Measurements from ENCODE around the gene PLA2G6.

The PLA2G6 gene

DNA sequence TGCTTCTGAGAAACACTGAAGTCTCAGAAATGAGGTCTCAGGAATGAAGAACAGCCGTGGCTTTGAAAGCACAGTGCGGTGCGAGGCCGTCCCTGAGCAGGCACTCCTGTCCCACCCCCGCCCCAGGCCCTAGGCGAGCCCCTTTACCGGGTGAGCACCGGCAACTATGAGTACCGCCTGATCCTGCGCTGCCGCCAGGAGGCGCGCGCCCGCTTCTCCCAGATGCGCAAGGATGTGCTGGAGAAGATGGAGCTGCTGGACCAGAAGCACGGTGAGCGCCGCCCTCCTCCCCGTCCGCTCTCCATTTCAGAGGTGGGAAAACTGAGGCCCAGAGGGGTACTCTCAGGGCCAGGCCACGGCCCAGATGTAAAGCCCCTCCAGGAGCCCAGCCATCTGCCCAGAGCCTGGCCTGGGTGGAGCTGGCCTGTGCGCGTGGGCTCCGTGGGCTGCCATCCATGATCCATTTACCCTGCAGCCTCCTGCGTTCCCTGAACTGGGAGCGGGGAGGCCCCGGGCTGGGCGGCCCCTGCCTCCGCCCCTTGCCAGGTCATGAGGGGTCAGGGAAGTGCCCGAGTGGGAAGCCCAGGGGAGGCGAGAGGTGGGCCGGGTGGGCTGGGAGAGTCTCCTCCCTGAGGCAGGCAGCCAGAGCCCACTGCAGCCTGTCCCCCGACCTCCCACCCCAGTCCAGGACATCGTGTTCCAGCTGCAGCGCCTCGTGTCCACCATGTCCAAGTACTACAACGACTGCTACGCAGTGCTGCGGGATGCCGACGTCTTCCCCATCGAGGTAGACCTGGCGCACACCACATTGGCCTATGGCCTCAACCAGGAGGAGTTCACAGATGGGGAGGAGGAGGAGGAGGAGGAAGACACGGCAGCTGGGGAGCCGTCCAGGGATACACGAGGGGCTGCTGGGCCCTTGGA is 107.2 kb downstream of the PLA2G6 start:
- TF ChIP-seq, protein P1, sequence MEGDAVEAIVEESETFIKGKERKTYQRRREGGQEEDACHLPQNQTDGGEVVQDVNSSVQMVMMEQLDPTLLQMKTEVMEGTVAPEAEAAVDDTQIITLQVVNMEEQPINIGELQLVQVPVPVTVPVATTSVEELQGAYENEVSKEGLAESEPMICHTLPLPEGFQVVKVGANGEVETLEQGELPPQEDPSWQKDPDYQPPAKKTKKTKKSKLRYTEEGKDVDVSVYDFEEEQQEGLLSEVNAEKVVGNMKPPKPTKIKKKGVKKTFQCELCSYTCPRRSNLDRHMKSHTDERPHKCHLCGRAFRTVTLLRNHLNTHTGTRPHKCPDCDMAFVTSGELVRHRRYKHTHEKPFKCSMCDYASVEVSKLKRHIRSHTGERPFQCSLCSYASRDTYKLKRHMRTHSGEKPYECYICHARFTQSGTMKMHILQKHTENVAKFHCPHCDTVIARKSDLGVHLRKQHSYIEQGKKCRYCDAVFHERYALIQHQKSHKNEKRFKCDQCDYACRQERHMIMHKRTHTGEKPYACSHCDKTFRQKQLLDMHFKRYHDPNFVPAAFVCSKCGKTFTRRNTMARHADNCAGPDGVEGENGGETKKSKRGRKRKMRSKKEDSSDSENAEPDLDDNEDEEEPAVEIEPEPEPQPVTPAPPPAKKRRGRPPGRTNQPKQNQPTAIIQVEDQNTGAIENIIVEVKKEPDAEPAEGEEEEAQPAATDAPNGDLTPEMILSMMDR (IDR thresholded peaks at IDR 0.05; ENCODE audit: extremely low read depth, insufficient read depth, missing control alignments) = no peak
- in situ Hi-C loops (cut with MboI; ENCODE audit: low pct_unique_long_range_greater_than_20kb, low sequenced_read_pairs, unreplicated experiment) = no loop called here
- no peak for DNase-seq (ENCODE audit: low spot score)

DNA sequence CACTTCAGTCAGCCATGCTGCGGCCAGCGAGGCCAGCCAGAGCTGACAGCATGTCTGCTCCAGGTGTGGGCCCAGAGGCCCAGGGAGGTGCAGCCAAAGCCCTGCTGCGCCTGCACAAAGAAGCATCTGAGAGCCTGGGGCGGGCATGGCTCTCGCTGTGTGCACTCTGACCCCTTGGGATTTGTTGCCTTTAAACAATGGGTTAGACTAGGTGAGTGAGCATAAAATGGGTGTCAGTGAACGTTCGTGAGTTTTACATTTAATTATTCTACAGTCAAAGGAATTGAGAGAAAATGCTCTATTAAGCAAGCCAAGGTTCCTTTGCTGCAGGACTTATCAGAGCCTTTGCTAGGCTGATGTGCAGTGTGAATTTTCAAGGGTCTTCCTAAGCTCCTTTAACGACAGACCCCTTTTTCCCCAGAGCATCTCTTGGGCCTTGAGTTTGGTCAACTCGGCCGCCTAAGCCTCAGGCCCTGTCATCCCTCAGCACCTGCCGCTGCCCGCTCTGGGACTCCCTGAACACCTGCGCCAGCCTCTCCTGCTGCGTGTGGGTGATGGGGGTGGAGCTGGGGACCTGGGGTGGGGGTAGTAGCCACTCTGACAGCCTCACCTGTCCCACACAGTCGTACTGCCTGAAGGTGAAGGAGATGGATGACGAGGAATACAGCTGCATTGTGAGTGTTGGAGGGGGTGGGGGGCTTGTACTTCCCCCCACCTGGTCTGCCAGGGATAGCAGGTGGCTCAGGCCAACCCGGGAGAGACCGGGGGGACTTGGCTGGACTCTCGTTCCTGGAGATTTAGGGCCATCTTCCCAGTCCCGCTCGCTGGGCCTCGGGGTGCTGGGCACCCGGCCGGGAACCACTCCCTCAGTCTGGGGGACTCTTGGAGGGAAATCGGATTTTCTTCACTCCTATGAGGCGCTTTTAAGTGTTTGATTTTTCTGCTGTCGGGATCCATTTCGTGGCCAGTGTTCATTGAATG is 108.2 kb downstream of the PLA2G6 start:
- TF ChIP-seq, protein P1 (IDR thresholded peaks at IDR 0.05; ENCODE audit: extremely low read depth, insufficient read depth, missing control alignments) = no peak
- in situ Hi-C loops (cut with MboI; ENCODE audit: low pct_unique_long_range_greater_than_20kb, low sequenced_read_pairs, unreplicated experiment) = no loop called here
- DNase-seq (ENCODE audit: low spot score) = no peak

DNA sequence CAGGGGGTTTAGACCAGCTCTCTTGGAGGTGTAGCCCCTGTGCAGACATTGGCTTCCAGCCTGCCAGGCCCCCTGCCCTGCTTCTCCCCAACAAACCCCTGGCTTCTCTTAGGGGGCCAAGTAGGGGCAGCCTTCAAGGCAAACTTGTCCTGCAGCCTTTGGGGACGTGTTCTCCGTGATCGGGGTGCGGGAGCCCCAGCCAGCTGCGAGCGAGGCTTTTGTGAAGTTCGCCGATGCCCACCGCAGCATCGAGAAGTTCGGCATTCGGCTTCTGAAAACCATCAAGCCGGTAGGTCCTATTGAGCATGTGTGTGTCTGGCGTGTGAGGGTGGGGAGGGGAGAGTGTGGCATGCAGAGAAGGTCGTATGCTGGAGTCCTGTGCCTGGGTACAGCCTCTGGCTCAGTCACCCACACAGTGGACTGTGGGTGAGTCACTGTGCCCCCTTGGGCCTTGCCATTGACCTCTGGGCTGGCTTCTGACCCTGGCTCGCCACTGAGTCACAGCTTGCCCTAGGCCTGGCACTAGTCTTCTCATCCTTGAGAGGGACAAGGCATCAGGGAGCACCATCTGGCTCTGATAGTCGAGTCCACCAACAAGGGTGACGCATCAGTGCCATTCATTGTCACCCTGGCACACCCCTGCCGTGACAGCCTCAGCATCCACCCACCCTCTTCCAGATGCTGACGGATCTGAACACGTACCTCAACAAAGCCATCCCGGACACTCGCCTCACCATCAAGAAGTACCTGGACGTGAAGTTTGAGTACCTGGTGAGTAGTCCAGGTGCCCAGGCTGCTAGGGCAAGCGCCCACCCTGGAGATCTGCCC is 109.1 kb downstream of the PLA2G6 start:
- in situ Hi-C loops (cut with MboI; ENCODE audit: low pct_unique_long_range_greater_than_20kb, low sequenced_read_pairs, unreplicated experiment) = no loop called here
- DNase-seq (ENCODE audit: low spot score) = no peak
- TF ChIP-seq, protein P1 (IDR thresholded peaks at IDR 0.05; ENCODE audit: extremely low read depth, insufficient read depth, missing control alignments) = no peak

DNA sequence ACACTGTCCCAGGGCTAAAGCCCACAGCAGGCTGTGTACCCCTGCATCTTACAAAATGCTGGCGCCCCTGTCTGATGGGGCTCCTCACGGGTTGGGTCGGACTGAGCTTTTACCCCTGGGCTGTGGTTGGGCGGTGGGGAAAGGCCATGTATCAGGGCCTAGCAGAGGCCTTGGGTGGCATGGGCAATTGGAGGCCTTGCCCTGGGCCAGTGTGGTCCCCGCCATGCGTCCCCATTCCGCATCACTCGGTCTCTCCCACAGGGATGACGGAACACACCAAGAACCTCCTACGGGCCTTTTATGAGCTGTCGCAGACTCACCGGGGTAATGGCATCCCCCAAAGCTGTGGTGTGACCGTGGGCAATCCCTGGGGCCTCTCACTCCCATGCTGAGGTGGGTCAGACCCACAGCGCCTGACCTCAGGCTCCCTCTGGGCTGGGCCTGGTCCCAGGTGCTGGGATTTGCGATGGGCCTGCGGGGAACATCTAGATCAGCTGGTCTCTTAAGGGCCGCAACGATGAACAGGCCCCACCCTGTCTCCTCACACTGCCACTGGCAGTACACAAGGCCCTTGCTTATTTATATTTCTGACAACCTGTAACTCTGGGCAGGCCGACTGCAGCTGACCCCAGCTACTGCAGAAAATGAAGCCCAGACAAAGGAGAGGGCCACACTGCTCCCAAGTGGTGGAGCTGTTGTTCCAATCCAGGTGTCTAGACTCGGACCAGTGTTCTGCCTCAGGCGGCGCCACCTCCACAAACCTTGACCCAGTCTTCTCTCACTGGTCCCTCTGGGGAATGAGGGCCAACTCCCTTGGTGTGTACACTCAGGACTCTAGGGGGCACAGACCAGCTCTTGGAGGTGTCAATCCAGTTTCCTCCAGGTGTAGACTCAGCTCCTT is 110.0 kb downstream of the PLA2G6 start:
- in situ Hi-C loops (cut with MboI; ENCODE audit: low pct_unique_long_range_greater_than_20kb, low sequenced_read_pairs, unreplicated experiment) = no loop called here
- no peak for DNase-seq (ENCODE audit: low spot score)
- TF ChIP-seq, protein P1 (IDR thresholded peaks at IDR 0.05; ENCODE audit: extremely low read depth, insufficient read depth, missing control alignments) = no peak

DNA sequence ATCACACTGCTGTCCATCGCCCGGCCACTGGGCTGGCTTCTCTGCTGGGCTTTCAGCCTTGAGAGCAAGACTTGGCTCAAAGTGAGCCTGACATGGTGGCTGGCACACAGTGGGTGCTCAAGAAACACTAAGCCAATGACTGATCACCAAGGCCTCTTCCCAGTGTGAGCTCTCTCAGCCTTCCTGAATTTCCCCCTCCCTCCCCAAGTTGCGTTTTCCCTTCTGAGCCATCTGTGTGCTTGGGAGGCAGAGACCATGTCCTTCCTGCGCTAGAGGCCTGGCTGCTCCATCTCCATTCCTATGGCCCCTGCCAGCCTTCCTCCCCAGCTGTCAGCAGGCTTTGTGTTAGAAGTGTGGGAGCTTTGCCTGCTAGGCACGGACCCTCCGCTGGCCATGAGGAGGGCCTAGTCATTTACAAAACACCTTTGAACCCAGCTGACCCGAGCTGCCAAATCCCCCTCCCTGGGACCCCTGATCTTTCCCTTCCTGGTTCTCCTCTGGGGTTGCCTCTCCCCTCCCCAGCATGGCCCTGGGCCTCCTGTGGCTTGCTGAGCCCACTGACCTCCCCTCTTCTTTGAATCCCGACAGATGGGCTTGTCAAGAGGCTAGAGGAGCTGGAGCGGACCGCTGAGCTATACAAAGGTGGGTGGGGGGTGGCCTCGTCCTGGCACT is 111.2 kb downstream of the PLA2G6 start:
- DNase-seq (ENCODE audit: low spot score) = no peak
- in situ Hi-C loops (cut with MboI; ENCODE audit: low pct_unique_long_range_greater_than_20kb, low sequenced_read_pairs, unreplicated experiment) = no loop called here
- TF ChIP-seq, protein P1 (IDR thresholded peaks at IDR 0.05; ENCODE audit: extremely low read depth, insufficient read depth, missing control alignments) = no peak
